ENCODE measurements around the gene CHCHD6.

Gene CHCHD6

DNA sequence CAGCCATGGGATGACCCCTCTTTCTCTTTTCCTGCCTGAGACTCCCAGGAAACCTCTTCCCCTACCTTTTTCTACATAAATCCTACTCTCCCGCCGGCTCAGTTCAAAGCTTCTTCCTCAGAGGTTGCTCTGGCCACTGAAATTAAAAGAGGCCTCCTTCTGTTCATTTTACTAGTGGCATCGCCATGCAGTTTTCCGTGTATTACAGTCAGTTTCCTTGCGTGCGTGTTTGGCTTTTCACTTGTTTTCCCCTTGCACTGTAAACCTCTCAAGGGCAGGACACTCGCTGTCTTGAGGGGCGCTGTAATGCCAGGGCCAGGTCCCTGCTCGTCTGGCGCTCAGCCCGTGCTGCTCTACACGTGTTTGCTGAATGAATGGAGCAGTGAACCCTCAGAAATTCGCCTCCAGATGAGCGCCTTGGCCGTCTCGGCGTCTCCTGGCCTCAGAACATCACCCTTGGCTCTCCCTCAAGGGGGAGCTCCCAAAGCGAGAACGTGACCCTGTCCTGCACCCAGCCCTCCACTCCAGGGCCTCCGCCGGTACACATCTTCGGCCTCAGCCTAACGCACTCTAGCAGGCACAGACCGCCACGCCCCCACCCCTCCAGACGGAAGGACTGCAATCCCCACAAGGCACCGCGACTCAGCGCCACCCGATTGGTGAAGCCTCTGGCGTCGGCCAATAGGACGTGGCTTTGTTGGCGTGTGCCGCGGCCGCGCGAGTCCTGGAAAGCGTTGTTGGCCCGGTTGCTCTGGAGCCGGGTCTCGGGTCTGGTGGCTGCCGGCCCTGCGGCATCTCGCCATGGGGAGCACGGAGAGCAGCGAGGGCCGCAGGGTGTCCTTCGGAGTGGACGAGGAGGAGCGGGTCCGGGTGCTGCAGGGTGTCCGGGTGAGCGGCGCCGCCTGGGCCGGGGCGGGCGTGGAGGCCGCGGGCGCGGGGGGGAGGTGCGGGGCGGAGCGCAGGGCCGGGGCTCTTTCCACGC is at the start of gene CHCHD6:
TSS of gene CHCHD6 (plus strand) at position 729 of the 982 bp plus-strand sequence. CDS start at position 802, 73 bp downstream.
- TF ChIP-seq GATA2 (IDR thresholded peaks at IDR 0.05; ENCODE audit: low read depth, low read length): no peak
- no peak for TF ChIP-seq GATA3 (IDR thresholded peaks at IDR 0.05; ENCODE audit: low read depth, low read length)

GRCh38 chr3:126654571-126655383 is 49.3 kb upstream of the CHCHD6 start, which contains the start of gene TXNRD3:
Gene TXNRD3, minus strand, starts transcription at chr3:126655124.
- TF ChIP-seq GATA3 (IDR thresholded peaks at IDR 0.05; ENCODE audit: low read depth, low read length) (no peak), GATA2 (IDR thresholded peaks at IDR 0.05; ENCODE audit: low read depth, low read length) (no peak)

GRCh38 chr3:126655887-126656286 is 48.2 kb upstream of the CHCHD6 start:
- no peak for TF ChIP-seq GATA2 (IDR thresholded peaks at IDR 0.05; ENCODE audit: low read depth, low read length)
- no peak for TF ChIP-seq GATA3 (IDR thresholded peaks at IDR 0.05; ENCODE audit: low read depth, low read length)

DNA sequence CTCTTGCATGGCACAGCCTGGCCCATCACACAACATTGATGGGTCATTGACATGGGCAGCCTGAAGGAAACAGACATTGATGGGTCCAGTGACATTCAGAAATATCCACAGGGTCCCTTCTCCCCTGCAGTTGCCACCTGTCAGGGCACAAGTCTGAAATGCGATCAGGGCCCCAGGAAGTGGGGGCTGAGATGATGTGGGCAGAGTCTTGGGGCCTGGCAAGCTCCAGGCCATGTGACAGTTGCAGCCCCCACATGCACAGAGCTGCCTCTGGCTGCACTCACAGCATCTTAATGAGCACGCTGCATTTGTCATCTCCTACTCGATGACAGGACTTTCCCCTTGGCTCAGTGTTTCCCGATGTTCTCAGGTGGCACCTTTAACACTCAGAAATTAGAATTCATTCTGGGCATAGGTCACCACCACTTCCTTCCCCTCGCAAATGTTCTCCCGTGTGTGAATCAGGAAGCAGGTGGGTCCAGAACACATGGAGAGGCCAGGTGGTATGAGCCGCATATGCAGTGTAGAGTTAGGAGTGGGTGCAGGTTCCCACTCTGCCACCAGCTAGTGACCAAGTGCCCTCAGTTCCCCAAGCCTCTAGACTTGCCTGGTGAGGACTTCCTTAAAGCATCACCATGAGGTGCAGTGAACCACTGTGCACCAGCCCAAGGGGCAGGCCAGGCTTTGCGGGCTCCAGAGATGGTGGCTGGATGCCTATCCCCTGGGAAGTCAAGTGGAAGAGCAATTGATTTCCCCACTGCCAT is 47.5 kb upstream of the CHCHD6 start:
- TF ChIP-seq GATA3 (IDR thresholded peaks at IDR 0.05; ENCODE audit: low read depth, low read length): no peak
- no peak for TF ChIP-seq GATA2 (IDR thresholded peaks at IDR 0.05; ENCODE audit: low read depth, low read length)

- TF ChIP-seq GATA3 (IDR thresholded peaks at IDR 0.05; ENCODE audit: low read depth, low read length): no peak
- no peak for TF ChIP-seq GATA2 (IDR thresholded peaks at IDR 0.05; ENCODE audit: low read depth, low read length)
Observed at GRCh38 chr3:126657901-126658300, 46.1 kb upstream of the CHCHD6 start.

- TF ChIP-seq GATA2 (IDR thresholded peaks at IDR 0.05; ENCODE audit: low read depth, low read length) (no peak), GATA3 (IDR thresholded peaks at IDR 0.05; ENCODE audit: low read depth, low read length) (no peak)
Observed at GRCh38 chr3:126658584-126658983, 45.5 kb upstream of the CHCHD6 start.

- no peak for TF ChIP-seq GATA3 (IDR thresholded peaks at IDR 0.05; ENCODE audit: low read depth, low read length)
- TF ChIP-seq GATA2 (IDR thresholded peaks at IDR 0.05; ENCODE audit: low read depth, low read length): no peak
Observed at GRCh38 chr3:126659915-126660886, 43.8 kb upstream of the CHCHD6 start.

GRCh38 chr3:126661532-126662364 is 42.3 kb upstream of the CHCHD6 start:
- TF ChIP-seq GATA3 (IDR thresholded peaks at IDR 0.05; ENCODE audit: low read depth, low read length) (no peak), GATA2 (IDR thresholded peaks at IDR 0.05; ENCODE audit: low read depth, low read length) (no peak)

DNA sequence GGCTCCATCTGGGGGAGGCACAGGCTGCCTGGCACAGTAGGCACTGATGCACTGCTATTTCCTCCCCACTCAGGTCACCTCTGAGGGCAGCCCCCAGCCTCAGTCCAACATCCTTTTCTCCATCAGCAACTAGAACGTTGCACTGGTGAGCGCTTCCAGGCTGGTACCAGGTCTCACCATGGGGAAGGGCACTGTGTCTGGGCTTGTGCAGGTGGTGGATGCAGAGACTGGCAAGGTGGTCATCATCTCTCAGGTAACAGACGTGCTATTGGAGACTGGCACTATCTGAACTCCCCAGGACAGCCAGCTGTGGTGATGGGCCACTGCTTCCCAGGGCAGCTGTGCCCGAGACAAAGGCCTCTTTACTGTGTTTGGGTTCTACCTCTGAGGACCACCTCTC is 40.8 kb upstream of the CHCHD6 start:
- no peak for TF ChIP-seq GATA3 (IDR thresholded peaks at IDR 0.05; ENCODE audit: low read depth, low read length)
- TF ChIP-seq GATA2 (IDR thresholded peaks at IDR 0.05; ENCODE audit: low read depth, low read length): no peak

GRCh38 chr3:126663750-126664149 is 40.3 kb upstream of the CHCHD6 start:
- TF ChIP-seq GATA3 (IDR thresholded peaks at IDR 0.05; ENCODE audit: low read depth, low read length): no peak
- TF ChIP-seq GATA2 (IDR thresholded peaks at IDR 0.05; ENCODE audit: low read depth, low read length): no peak

- no peak for TF ChIP-seq GATA3 (IDR thresholded peaks at IDR 0.05; ENCODE audit: low read depth, low read length)
- TF ChIP-seq GATA2 (IDR thresholded peaks at IDR 0.05; ENCODE audit: low read depth, low read length): no peak
Observed at GRCh38 chr3:126664591-126665214, 39.3 kb upstream of the CHCHD6 start.
